ENCODE data around the gene S100A13. TPM values are rescaled to one million over a fixed set of nuclear protein-coding genes. Genes with fewer than 3 reads are reported as not detected.

S100A13 gene
- total RNA-seq, 1 donor from 2014 or later: 83.0 TPM

- H3K27me3 ChIP-seq (ENCODE audit: low read depth): no peaks in the 10 kb centered on the region
- TF ChIP-seq CTCF (IDR thresholded peaks at IDR 0.05): no peak
- no peak for ATAC-seq
- peaks cover 30% of the 10 kb centered on the region for H3K4me1 ChIP-seq
- H3K9me3 ChIP-seq: no peaks in the 10 kb centered on the region
- no peak for DNase-seq
- H3K27ac ChIP-seq: no peak overlapping the region
- peaks cover 35% of the 10 kb centered on the region for H3K36me3 ChIP-seq
- no peak overlapping the region for H3K4me3 ChIP-seq
- intact Hi-C loops (cut with DNase I): no loop called here
Measured at GRCh38 chr1:153619171-153619570, 8.1 kb downstream of the S100A13 start.

GRCh38 chr1:153617663-153618062 is 9.6 kb downstream of the S100A13 start:
- no peak overlapping the region for H3K27ac ChIP-seq

GRCh38 chr1:153616917-153617311 is 10.4 kb downstream of the S100A13 start:
- TF ChIP-seq CTCF (IDR thresholded peaks at IDR 0.05): no peak
- Histone ChIP-seq H3K4me3 (no peak overlapping the region), H3K27me3 (ENCODE audit: low read depth) (no peaks in the 10 kb centered on the region), H3K4me1 (peaks cover 21% of the 10 kb centered on the region), H3K36me3 (peaks cover 25% of the 10 kb centered on the region), H3K27ac (peak overlapping the region; percentile 68), H3K9me3 (no peaks in the 10 kb centered on the region)
- DNase-seq (peak; percentile 74), ATAC-seq (peak; percentile 63 to 65)
- intact Hi-C loops (cut with DNase I): no loop called here

More at GRCh38 chr1:153617663-153618062, 9.6 kb downstream of the S100A13 start:
- no peak for DNase-seq
- Histone ChIP-seq H3K27me3 (ENCODE audit: low read depth) (no peaks in the 10 kb centered on the region), H3K4me1 (peaks cover 21% of the 10 kb centered on the region), H3K36me3 (peaks cover 32% of the 10 kb centered on the region), H3K4me3 (no peak overlapping the region), H3K9me3 (no peaks in the 10 kb centered on the region)
- TF ChIP-seq CTCF (IDR thresholded peaks at IDR 0.05): no peak
- intact Hi-C loops (cut with DNase I): no loop called here
- ATAC-seq: peak in 1 of 2 donors; percentile 68

DNA sequence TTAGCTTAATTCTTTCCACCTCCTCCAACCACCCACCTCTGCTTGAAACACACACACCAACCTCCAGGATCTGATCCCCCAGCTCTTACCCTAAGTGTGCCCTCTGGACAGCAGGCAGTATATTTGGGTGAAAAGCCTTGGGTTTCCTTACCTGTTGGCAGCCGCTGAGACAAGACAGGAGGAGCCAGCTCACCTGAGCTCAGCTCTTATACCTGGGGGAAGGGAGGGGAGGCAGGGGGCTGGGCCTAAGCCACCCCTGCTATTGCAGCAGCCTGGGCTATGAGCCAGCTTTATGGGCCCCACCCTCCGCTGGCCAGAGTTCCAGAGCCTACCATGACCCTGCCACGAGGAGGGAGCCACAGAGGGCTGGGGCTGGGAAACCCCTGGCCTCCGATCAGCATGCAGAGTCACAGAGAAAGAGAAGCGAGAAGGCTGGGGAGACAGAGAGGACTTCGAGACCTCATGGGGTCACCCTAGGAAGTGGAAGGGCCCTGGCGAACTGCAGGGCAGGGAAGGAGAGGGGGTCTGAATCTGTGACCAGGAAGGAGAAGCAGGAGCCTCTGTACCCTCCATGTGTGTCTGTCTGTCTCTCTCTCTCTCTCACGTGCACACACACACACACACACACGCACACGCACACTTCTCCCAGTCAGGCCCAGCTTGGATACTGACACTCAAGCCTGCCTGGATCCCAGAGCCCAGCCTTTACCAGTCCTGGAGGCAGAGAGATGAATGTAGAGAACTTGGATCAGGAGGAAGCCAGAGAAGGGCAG is 11.0 kb downstream of the S100A13 start, which contains the start of gene S100A14:
S100A14 (minus strand) TSS at position 182 of the 773 bp plus-strand sequence. CDS start 467 bp downstream, outside the sequence.
- peak within 1 kb of the TSS; percentile 68 for H3K27ac ChIP-seq
- H3K4me3 ChIP-seq: peak within 1 kb of the TSS; percentile 29
- no peaks in the 10 kb centered on the region for H3K9me3 ChIP-seq
- H3K27me3 ChIP-seq (ENCODE audit: low read depth): no peaks in the 10 kb centered on the region
- peaks cover 24% of the 10 kb centered on the region for H3K4me1 ChIP-seq
- peaks cover 25% of the 10 kb centered on the region for H3K36me3 ChIP-seq
- TF ChIP-seq CTCF (IDR thresholded peaks at IDR 0.05): no peak
- intact Hi-C loops (cut with DNase I): no loop called here
- DNase-seq (peak; percentile 87), ATAC-seq (peak; percentile 82 to 87)

DNA sequence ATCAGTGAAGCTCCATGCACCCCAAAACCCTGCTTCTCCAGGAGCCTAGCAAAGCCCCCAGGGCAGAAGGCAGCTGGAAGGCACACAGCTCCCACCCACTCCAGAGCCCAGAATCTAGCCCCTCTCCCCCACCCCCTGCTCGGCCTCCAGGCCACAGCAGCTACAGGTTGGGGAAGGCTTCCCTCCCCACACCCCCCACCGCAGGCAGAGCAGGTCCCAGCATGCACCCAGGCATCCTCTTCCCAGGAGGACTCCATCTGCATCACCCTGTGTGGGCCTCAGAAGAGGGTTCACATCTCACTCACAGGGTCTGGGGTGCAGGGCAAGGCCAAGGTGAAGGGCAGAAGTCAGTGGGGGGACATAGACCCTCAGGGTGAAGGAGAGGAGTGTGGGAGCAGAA is 11.9 kb downstream of the S100A13 start:
- Histone ChIP-seq H3K36me3 (peaks cover 22% of the 10 kb centered on the region), H3K27me3 (ENCODE audit: low read depth) (no peaks in the 10 kb centered on the region), H3K27ac (peak overlapping the region; percentile 68), H3K9me3 (no peaks in the 10 kb centered on the region), H3K4me1 (peaks cover 32% of the 10 kb centered on the region), H3K4me3 (peak overlapping the region; percentile 29)
- TF ChIP-seq CTCF (IDR thresholded peaks at IDR 0.05): no peak
- intact Hi-C loops (cut with DNase I): no loop called here
- ATAC-seq: no peak
- DNase-seq: no peak

Data from lower lobe of right lung (tissue), 2 donors.